Esophagus squamous epithelium (tissue), 5 donors: ENCODE results near the gene PRSS27. TPM values are rescaled to one million over a fixed set of nuclear protein-coding genes. Genes with fewer than 3 reads are reported as not detected.
A peak's percentile ranks its signal among the peaks of the same experiment; 100 is the strongest.
"Not testable (repeated sequence)": the region's sequence is repeated elsewhere in the genome, so short reads cannot be mapped to it uniquely, and the experiment has no call there.

Experiments used
- DNase-seq: peaks from one replicate; lab custom pipeline; 2025; lab: John Stamatoyannopoulos, UW
- H3K27ac ChIP-seq, 4 donors: fragments of 200-600 bp; sonication (generic); one replicate each; pipeline ENCODE4 v1.5.1; 2016 to 2019; ENCODE audit warnings: mild to moderate bottlenecking in 1 of 4
- H3K27me3 ChIP-seq, 4 donors: fragments of 200-600 bp; sonication (generic); 1 replicate in 3 of 4; 2 replicates in 1 of 4; pipeline versions ENCODE4 v1.5.1 to v1.6.0; 2017 to 2021; ENCODE audit warnings: antibody characterized with exemption in 1 of 4
- H3K36me3 ChIP-seq, 3 donors: fragments of 200-600 bp; sonication (generic); one replicate each; pipeline ENCODE4 v1.5.1; 2016 to 2019
- H3K4me1 ChIP-seq, 3 donors: fragments of 200-600 bp; sonication (generic); one replicate each; pipeline ENCODE4 v1.5.1; 2017 to 2019
- H3K4me3 ChIP-seq, 4 donors: fragments of 200-600 bp; sonication (generic); 1 replicate in 3 of 4; 2 replicates in 1 of 4; pipeline ENCODE4 v1.5.1; 2016 to 2019; ENCODE audit warnings: mild to moderate bottlenecking in 2 of 4, moderate library complexity in 1 of 4
- H3K9me3 ChIP-seq, 3 donors: fragments of 200-600 bp; sonication (generic); one replicate each; pipeline ENCODE4 v1.5.1; 2016 to 2019
- CTCF ChIP-seq, 6 experiments: fragments of 450-650 bp in 4 of 6; fragments of 200-600 bp in 2 of 6; sonication (generic) in 2 of 6; IDR thresholded peaks; one replicate each; pipeline ENCODE4 v1.5.1; 2016 to 2019; ENCODE audit warnings: antibody characterized with exemption in 6 of 6, mild to moderate bottlenecking in 4 of 6, moderate library complexity in 4 of 6
- POLR2A ChIP-seq, 4 donors: fragments of 450-650 bp; IDR thresholded peaks; one replicate each; pipeline ENCODE4 v1.6.1; 2017; ENCODE audit warnings: antibody characterized with exemption in 4 of 4, mild to moderate bottlenecking in 4 of 4, moderate library complexity in 3 of 4
- WGBS, 2 donors: methylation state at CpG; one replicate each; pipeline ENCODE4 v1.1.5; 2018; 5-methylcytosine and 5-hydroxymethylcytosine counted together
- intact Hi-C: fragments of 100-400 bp; cut with DNase I; formaldehyde crosslinking; loops from one replicate; pipeline ENCODE4 v1.15.0; 2022
- total RNA-seq, 4 donors: library from RNA; depleted of rRNA; stranded (reverse); fragments of >200 nt; gene quantifications; one replicate each; pipeline ENCODE4 v1.1.0, GENCODE V29; 2016
- donor health status: DM: yes; HTN: yes; CAD: no.

PRSS27 gene
- total RNA-seq, 4 donors from 2014 or later: 188 to 463 (median 228) TPM

- DNase-seq, H3K4me3 ChIP-seq, intact Hi-C loops, H3K27ac ChIP-seq, H3K27me3 ChIP-seq, H3K36me3 ChIP-seq, H3K9me3 ChIP-seq: not testable (repeated sequence)
- H3K4me1 ChIP-seq: peaks cover 8 to 38% (median 20%) of the 10 kb centered on the region in 3 donors
- WGBS, 2 donors: 88 to 89% methylated on average over 3 of the region's 3 CpGs
These were observed 43.1 kb downstream of the PRSS27 start for GRCh38 chr16:2676937-2677336.

- Histone ChIP-seq H3K27me3 (no peaks in the 10 kb centered on the region), H3K9me3 (no peaks in the 10 kb centered on the region), H3K36me3 (peaks cover 0 to 6% (median 0%) of the 10 kb centered on the region in 3 donors), H3K4me1 (peaks cover 5 to 38% (median 12%) of the 10 kb centered on the region in 3 donors), H3K27ac (no peak overlapping the region), H3K4me3 (no peak overlapping the region)
- DNase-seq: no peak
- WGBS, 2 donors: 69 to 78% methylated on average over 13 to 16 of the region's 16 CpGs
- intact Hi-C loops: no loop called here
- TF ChIP-seq CTCF (IDR thresholded peaks at IDR 0.05) (no peak), POLR2A (IDR thresholded peaks at IDR 0.05) (no peak)
These were observed 44.3 kb downstream of the PRSS27 start for GRCh38 chr16:2675714-2676113.

GRCh38 chr16:2675021-2675420 is 45.0 kb downstream of the PRSS27 start:
- H3K9me3 ChIP-seq: no peaks in the 10 kb centered on the region
- TF ChIP-seq CTCF (IDR thresholded peaks at IDR 0.05) (no peak), POLR2A (IDR thresholded peaks at IDR 0.05) (no peak)
- no peak for DNase-seq
- peak overlapping the region in 1 of 4 donors; percentile 52 for H3K27ac ChIP-seq
- intact Hi-C loops: no loop called here
- peaks cover 0 to 7% (median 0%) of the 10 kb centered on the region in 3 donors for H3K36me3 ChIP-seq
- H3K4me3 ChIP-seq: no peak overlapping the region
- H3K4me1 ChIP-seq: peaks cover 5 to 38% (median 12%) of the 10 kb centered on the region in 3 donors
- 68 to 72% methylated on average over 3 to 7 of the region's 7 CpGs for WGBS, 2 donors
- H3K27me3 ChIP-seq: no peaks in the 10 kb centered on the region

- no peaks in the 10 kb centered on the region for H3K9me3 ChIP-seq
- H3K4me1 ChIP-seq: peaks cover 5 to 43% (median 16%) of the 10 kb centered on the region in 3 donors
- WGBS, 2 donors: 1 to 2% methylated on average over 6 to 16 of the region's 107 CpGs
- intact Hi-C loops: no loop called here
- peak in 2 of 4 donors; percentile 52 to 70 for TF ChIP-seq POLR2A (IDR thresholded peaks at IDR 0.05)
- no peak for TF ChIP-seq CTCF (IDR thresholded peaks at IDR 0.05)
- H3K36me3 ChIP-seq: peaks cover 0 to 20% (median 0%) of the 10 kb centered on the region in 3 donors
- DNase-seq: peak; percentile 71
- H3K27ac ChIP-seq: peak overlapping the region; percentile 90 to 95 (median 92)
- peak overlapping the region; percentile 55 to 86 (median 73) for H3K4me3 ChIP-seq
- no peaks in the 10 kb centered on the region for H3K27me3 ChIP-seq
These were observed 46.7 kb downstream of the PRSS27 start for GRCh38 chr16:2673066-2673999.

GRCh38 chr16:2671741-2672140 is 48.3 kb downstream of the PRSS27 start:
- WGBS, 2 donors: 84 to 87% methylated on average over 13 of the region's 13 CpGs
- Histone ChIP-seq H3K4me3 (peak overlapping the region in 3 of 4 donors; percentile 71 to 86 (median 75)), H3K27ac (peak overlapping the region in 1 of 4 donors; percentile 95), H3K36me3 (peaks cover 0 to 36% (median 0%) of the 10 kb centered on the region in 3 donors), H3K9me3 (no peaks in the 10 kb centered on the region), H3K27me3 (no peaks in the 10 kb centered on the region), H3K4me1 (peaks cover 5 to 43% (median 16%) of the 10 kb centered on the region in 3 donors)
- intact Hi-C loops: no loop called here
- no peak for DNase-seq
- no peak for TF ChIP-seq POLR2A (IDR thresholded peaks at IDR 0.05)
- no peak for TF ChIP-seq CTCF (IDR thresholded peaks at IDR 0.05)
